Measurements from ENCODE around the gene HOXC6.

Gene HOXC6

DNA sequence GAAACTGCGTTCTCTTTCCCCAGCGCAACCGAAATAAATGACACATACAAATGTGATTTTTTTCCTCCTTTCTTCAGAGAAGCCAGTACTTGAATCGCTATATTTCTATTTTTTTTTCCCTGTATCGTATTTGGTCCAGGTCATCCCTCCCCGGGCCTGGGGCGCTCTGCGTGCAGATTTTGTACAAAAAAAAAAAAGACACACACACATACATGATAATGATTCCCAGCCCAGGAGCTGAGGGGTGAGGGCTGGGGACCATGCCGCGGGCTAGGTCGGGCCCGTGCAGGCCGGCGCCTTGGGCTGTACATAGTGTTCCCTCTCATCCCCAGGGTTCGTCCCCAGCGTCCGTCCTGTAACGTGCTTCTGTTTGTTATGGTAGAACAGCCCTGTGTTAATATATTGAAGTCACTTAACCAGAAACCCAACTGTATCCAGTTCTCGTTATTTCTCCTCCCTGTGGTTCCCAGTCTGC is 25.3 kb upstream of the HOXC6 start:
- no peak for DNase-seq

GRCh38 chr12:54003625-54004024 is 24.6 kb upstream of the HOXC6 start:
- no peak for DNase-seq

GRCh38 chr12:54004063-54004840 is 24.0 kb upstream of the HOXC6 start:
- no peak for DNase-seq

DNA sequence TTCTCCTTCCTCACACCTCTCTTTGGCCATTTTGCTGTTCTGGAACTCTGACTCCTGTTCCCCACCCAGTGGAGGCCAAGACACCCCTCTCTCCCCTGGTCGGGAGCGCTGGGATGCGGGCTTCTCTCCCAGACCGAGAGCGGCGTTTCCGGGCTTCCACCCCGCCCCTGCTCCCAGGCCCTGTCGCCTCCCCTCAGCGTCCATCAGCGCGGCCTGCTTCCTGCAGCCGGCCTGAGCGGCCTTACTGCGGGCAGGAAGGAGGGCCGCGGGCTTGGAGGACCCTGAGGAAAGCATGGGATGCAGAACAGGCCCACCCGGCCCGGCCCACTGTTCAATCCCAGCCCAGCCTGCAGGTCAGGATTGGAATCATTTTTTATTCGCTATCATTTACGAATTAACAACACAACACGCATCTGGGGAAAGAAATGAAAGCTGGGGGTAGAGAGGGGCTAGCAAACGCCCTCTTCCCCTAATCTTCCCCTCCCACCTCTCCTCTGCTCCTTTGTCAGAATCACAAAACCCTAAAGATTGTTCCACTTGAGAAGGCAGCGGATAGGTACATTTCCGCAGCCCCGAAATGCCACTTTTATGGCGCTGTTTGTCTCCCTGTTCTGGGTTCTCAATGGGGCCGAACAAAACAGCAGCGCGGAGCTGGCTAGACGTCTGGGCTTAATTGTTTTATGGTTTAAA is 23.3 kb upstream of the HOXC6 start:
- peak; percentile 9 for DNase-seq

DNA sequence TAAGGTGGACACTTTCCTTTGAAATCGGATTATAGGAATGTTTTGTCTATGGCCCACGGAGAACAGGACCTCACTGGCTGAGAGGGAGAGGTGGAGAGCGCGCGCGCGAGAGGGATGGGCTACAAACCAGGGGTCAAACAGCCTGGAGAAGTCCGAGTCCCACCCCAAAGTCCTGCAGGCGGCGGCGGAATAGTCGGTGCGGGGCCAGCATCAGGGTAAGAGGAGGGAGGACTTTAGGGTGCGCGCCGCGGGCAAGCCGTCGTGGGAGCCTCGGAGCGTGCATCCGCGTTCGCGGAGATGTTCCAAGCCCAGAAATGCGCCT is 22.7 kb upstream of the HOXC6 start:
- DNase-seq = no peak

DNA sequence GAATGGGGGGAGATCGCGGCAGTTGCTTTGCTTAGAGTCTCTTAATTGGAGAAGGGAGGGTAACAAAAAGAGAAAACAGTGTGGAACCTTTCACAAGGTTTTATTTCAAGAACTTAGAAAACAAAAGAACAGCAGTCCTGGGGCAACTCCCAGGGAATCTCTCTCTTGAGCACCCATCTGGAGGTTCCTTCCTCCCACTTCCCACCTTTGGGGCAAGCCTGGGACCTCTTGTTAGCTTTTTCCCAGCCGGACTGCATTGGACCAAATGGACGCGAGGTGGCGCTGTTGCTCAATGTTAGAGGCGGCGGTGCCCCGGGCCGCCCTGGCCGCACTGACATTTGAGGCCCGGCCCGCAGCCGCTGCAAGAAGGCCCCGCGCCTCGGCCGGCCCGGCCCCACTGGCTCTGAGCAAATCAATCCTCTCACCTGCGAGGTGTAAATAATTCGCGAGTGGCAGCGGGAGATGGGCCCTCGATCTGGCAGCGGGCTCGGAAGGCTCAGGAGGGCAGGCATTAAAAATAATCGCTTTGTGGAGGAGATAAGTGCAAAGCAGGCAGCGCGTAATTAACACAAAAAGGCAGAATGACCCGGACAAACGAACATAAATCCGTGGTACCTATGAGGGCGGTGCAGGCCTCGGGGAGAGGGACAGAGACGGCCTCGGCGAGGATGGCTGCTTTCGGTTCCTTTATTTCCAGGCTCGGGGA is 22.2 kb upstream of the HOXC6 start:
- peak; percentile 65 for DNase-seq

DNA sequence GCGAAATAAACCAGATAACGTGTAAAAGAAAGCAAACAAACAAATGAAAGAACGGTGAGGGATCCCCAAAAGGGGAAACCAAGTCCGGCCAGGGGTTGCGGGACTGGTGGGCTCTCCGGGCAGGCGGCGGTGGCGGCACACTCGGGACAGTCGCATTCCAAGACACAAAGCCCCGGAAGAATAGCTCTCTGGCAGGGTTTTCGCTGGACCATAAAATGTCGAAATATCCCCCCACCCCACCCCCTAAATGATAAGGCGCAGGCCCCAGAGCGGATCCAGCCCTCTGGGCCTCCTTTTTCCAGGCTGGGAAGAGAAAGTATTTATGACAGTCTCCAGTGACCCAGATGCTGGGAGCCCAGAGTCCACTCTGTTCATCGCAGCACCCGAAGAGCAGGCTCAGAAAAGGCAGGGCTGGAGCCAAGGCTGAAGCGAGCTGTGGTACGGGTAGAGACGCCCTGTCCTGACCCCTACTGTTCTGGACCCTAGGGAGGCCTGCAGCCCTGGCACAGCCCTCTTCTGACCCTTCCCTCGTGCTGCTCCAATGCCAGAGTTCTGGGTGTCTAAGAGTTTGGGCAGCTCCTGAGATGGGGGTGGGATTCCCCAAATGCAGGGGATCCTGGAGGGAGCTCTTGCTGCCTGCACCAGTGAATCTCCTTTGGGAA is 21.6 kb upstream of the HOXC6 start:
- no peak for DNase-seq

GRCh38 chr12:54007538-54008259 is 20.5 kb upstream of the HOXC6 start:
- no peak for DNase-seq

- no peak for DNase-seq
Observed at GRCh38 chr12:54008260-54008552, 20.0 kb upstream of the HOXC6 start.

GRCh38 chr12:54009171-54010052 is 18.8 kb upstream of the HOXC6 start:
- no peak for DNase-seq

DNA sequence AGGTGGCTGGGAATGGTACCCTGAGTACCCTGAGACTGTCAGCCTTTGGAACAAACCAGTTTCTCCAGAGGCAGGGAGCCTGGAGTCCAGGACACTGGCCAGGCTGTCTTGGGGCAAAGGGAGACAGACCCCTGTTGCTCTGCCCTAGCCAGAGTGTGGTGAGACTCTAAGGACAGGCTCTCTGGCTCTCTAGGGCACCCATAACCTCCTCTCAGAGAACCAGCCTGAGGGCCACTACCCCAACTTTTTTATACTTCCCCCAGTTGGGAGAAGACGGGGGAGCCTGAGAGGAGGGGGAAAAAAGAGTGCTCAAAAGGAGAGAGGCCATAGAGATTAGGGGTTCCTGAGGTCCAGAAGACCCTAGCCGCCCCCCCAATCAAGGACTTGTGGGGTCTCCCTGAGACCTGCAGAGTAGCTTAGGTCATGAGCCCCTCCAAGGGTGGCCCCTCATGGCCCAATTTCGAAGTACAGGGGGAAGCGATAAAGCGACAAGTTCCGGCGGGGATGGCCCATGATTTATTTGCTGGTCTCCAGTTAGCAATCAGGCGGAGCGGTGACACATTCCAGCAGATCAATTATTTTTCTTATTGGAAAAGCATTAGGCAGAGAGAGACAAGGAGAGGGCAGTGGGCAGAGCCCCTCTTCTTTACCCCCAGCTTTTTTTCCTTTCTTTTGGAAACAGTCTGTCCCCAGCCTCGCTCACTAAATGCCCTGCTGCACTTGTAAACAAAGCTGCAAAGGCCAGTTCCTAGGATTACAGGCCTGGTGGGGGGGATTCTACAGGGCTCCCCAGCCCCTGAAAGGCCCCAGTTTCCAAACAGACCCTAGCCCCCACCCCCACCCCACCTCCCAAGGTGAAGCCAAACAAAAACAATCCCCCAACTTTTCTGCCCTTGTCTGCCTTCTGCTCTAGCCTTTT is 17.9 kb upstream of the HOXC6 start:
- DNase-seq = no peak

GRCh38 chr12:54010972-54011664 is 17.1 kb upstream of the HOXC6 start:
- DNase-seq = no peak

GRCh38 chr12:54011665-54012532 is 16.3 kb upstream of the HOXC6 start:
- DNase-seq = no peak

GRCh38 chr12:54012631-54013409 is 15.4 kb upstream of the HOXC6 start:
- no peak for DNase-seq

GRCh38 chr12:54014377-54015017 is 13.7 kb upstream of the HOXC6 start:
- DNase-seq = no peak

DNA sequence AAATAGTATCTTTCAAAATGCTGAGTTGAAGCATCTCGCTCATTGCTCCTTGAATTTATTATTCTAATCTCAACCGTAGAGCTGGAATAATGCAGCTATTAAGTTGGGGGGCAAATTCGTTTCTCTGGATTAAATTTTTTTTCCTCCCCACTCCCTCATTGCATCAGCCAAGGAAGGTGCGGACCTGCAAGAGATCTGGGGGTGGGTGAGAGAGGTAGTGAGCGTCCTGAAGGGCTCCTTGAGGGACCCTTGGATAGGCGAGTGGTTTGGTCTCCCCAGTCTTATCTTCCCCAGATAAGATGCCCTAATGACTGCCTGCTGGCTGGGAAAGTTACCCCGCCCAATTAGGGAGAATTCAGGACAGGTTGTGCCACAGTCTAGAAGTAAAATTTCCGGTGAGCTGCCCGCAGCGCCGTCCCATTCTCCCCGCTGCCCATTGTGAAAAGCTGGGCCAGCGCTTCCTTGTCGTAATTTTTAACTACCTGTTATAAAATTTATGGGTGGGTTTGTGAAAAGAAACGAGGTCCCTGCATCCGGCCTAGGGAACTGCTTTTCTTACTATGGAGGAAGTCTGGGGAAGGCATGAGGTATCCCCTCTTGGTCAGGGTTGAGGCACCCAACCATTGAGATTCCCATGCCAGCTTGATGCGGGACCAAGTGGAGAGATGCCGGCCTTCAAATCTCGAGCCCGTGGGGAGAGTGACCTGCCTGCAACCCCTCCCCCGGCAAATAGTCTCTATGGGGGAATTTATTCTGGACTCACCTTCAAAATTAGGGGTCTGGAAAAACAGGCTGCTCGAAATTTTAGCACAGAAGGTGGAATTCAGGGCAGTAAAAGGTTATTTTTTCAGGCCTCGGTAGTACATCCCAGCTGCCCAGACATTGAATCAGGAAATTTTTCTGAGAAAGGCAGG is 13.0 kb upstream of the HOXC6 start:
- DNase-seq = no peak

- no peak for DNase-seq
Observed at GRCh38 chr12:54016051-54016450, 12.2 kb upstream of the HOXC6 start.
